GM21619 (cell line): ENCODE results near the gene HMBS.
"Not testable (repeated sequence)": the region's sequence is repeated elsewhere in the genome, so short reads cannot be mapped to it uniquely, and the experiment has no call there.

Source experiments
- ATAC-seq: cut with Tn5 transposase; IDR thresholded peaks from one replicate; pipeline ENCODE4 v1.9.1; 2021; ENCODE audit not compliant: unreplicated experiment

HMBS gene

GRCh38 chr11:119118227-119118626, 33.5 kb downstream of the HMBS start:
- ATAC-seq = no peak

GRCh38 chr11:119118946-119119345, 34.3 kb downstream of the HMBS start:
- no peak for ATAC-seq

GRCh38 chr11:119120639-119121007, 35.9 kb downstream of the HMBS start:
- ATAC-seq = no peak

- peak; percentile 95 for ATAC-seq
These were observed 36.5 kb downstream of the HMBS start, which contains the start of gene HINFP for GRCh38 chr11:119121008-119121810. Gene HINFP (plus strand): TSS chr11:119121580. CDS start chr11:119126945, 5,365 bp downstream.

- ATAC-seq = no peak
These were observed 37.1 kb downstream of the HMBS start for GRCh38 chr11:119121811-119122124.

- ATAC-seq = no peak
These were observed 41.1 kb downstream of the HMBS start for GRCh38 chr11:119125821-119126220.

- ATAC-seq = no peak
These were observed 42.1 kb downstream of the HMBS start for GRCh38 chr11:119126675-119127268.

- no peak for ATAC-seq
These were observed 46.0 kb downstream of the HMBS start for GRCh38 chr11:119130662-119131061.

- ATAC-seq = no peak
These were observed 49.8 kb downstream of the HMBS start for GRCh38 chr11:119134389-119134978.

GRCh38 chr11:119139276-119139675, 54.6 kb downstream of the HMBS start:
- not testable (repeated sequence) for ATAC-seq
